ENCODE data around the gene E2F1. TPM values are rescaled to one million over a fixed set of nuclear protein-coding genes. Genes with fewer than 3 reads are reported as not detected.
A peak's percentile ranks its signal among the peaks of the same experiment; 100 is the strongest.

Gene E2F1
- total RNA-seq, 1 donor from 2014 or later = 2.4 TPM

DNA sequence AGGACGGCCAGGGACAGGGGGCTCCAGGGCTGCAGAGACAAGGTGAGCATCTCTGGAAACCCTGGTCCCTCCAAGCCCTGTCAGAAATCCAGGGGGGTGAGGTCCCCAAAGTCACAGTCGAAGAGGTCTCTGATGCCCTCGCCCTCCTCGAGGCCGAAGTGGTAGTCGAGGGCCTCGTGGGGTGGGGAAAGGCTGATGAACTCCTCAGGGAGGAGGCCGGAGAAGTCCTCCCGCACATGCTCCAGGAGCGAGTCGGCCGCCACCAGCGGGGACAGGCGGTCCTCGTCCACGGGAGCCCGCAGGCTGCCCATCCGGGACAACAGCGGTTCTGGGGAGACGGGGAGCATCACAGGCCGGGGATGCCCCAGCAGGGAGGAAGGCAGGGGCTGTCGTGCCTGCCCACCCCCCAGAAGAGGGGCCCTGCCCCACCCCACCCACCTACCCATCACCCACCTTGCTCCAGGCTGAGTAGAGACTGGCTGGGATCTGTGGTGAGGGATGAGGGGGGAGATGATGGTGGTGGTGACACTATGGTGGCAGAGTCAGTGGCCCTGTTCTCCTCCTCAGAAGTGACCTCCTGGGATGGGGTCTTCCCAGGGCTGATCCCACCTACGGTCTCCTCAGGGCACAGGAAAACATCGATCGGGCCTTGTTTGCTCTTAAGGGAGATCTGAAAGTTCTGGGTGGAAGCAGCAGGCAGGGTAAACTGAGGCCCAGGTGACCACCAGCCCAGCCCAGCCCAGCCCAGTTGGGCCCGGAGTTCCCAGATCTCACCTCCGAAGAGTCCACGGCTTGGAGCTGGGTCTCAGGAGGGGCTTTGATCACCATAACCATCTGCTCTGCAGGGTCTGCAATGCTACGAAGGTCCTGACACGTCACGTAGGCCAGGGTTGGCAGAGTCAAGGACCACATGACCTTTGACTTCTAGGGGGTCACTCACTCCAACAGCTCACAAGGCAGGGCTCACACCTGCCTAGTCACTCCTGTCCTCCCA is 9.2 kb downstream of the E2F1 start:
- DNase-seq (no peak), ATAC-seq (no peak)
- Histone ChIP-seq H3K27ac (no peak overlapping the region), H3K4me3 (no peak overlapping the region), H3K36me3 (no peaks in the 10 kb centered on the region), H3K9me3 (no peaks in the 10 kb centered on the region), H3K4me1 (peaks cover 26% of the 10 kb centered on the region), H3K27me3 (no peaks in the 10 kb centered on the region)
- intact Hi-C loops (cut with DNase I) = no loop called here
- no peak for TF ChIP-seq CTCF (IDR thresholded peaks at IDR 0.05)

- ATAC-seq = no peak
- H3K9me3 ChIP-seq = no peaks in the 10 kb centered on the region
- TF ChIP-seq CTCF (IDR thresholded peaks at IDR 0.05) = no peak
- DNase-seq = no peak
- H3K4me3 ChIP-seq = no peak overlapping the region
- peaks cover 4% of the 10 kb centered on the region for H3K36me3 ChIP-seq
- no peaks in the 10 kb centered on the region for H3K27me3 ChIP-seq
- H3K4me1 ChIP-seq = peaks cover 26% of the 10 kb centered on the region
- peak overlapping the region; percentile 80 for H3K27ac ChIP-seq
- intact Hi-C loops (cut with DNase I) = no loop called here
Observed at GRCh38 chr20:33676121-33676520, 10.1 kb downstream of the E2F1 start.

- DNase-seq = no peak
- no peak for TF ChIP-seq CTCF (IDR thresholded peaks at IDR 0.05)
- H3K36me3 ChIP-seq = peaks cover 7% of the 10 kb centered on the region
- peak overlapping the region; percentile 80 for H3K27ac ChIP-seq
- no peaks in the 10 kb centered on the region for H3K9me3 ChIP-seq
- peak overlapping the region; percentile 66 for H3K4me3 ChIP-seq
- intact Hi-C loops (cut with DNase I) = no loop called here
- peaks cover 26% of the 10 kb centered on the region for H3K4me1 ChIP-seq
- no peaks in the 10 kb centered on the region for H3K27me3 ChIP-seq
- no peak for ATAC-seq
Observed at GRCh38 chr20:33675136-33675959, 10.8 kb downstream of the E2F1 start.

DNA sequence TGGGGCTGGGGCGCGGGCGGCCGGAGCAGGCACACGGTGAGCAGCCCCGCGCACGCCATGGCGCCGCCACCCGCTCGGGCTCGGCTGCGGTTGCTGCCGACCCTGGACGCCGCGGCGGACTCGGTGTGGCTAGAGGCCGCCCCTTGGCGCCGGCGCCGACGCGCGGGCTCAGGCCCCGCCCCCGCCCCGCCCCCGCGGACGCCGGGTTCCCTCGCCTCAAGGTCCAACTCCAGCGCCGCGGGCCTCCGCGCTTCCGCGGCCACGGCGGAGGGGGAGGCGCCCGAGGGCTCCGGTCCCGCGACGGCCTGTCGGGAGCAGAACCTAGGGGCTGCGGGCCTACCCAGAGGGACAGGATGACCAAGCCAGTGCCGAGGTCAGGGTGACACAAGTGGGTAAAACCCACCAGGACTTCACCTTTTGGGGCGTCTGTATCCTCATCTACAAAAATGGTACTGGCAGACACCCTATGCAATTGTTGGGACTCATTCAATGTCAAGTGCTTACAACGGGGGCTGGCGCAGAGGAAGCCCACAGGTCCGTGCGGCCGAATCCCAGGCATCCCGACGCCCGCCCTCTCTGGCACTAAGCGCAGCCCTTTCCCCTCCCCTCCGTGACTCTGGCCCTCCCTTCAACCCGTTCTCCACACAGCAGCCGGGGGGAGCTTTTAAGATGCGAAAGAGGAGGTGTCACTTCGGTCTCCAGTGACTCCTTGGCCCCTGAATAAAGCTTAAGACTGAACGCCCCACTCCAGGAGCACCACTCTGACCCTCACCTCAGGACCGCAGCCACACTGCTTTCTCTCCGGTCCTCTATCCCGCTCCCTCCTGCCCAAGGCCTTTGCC is 11.7 kb downstream of the E2F1 start, which contains the start of gene NECAB3:
TSS of gene NECAB3 (minus strand) at position 135 of the 842 bp plus-strand sequence. CDS start at position 59, 76 bp downstream.
- peaks cover 26% of the 10 kb centered on the region for H3K4me1 ChIP-seq
- DNase-seq = peak; percentile 92

More for the DNA sequence above, 11.7 kb downstream of the E2F1 start, which contains the start of gene NECAB3:
- Histone ChIP-seq H3K27ac (peak within 1 kb of the TSS; percentile 81), H3K4me3 (peak within 1 kb of the TSS; percentile 66), H3K9me3 (no peaks in the 10 kb centered on the region), H3K36me3 (peaks cover 7% of the 10 kb centered on the region), H3K27me3 (no peaks in the 10 kb centered on the region)
- TF ChIP-seq CTCF (IDR thresholded peaks at IDR 0.05) = no peak
- intact Hi-C loops (cut with DNase I) = no loop called here
- peak; percentile 92 for ATAC-seq
